Trophoblast cell (in vitro differentiated cells and primary cell): ENCODE results near the gene GNB5.
A peak's percentile ranks its signal among the peaks of the same experiment; 100 is the strongest.

Experiments
- DNase-seq, 2 donors: peaks; one replicate each; pipeline ENCODE4 v3.0.0-alpha.2; 2016
- H2AFZ ChIP-seq: 2 replicates; pipeline ENCODE4 v1.6.1; 2013; ENCODE audit warnings: low read length, moderate library complexity, mild to moderate bottlenecking; ENCODE audit not compliant: insufficient read depth, poor library complexity
- H2AK5ac ChIP-seq: 2 replicates; pipeline ENCODE4 v1.6.1; 2013; ENCODE audit warnings: mild to moderate bottlenecking, low read length
- H2BK120ac ChIP-seq: 2 replicates; pipeline ENCODE4 v1.6.1; 2013; ENCODE audit warnings: low read length, mild to moderate bottlenecking, moderate library complexity; ENCODE audit not compliant: insufficient read depth, poor library complexity
- H2BK12ac ChIP-seq: 2 replicates; pipeline ENCODE4 v1.6.1; 2013; ENCODE audit warnings: mild to moderate bottlenecking, low read length, moderate library complexity
- H2BK5ac ChIP-seq: 2 replicates; pipeline ENCODE4 v1.6.1; 2013; ENCODE audit warnings: low read length, low read depth, moderate library complexity, mild to moderate bottlenecking; ENCODE audit not compliant: poor library complexity
- H3K14ac ChIP-seq: 2 replicates; pipeline ENCODE4 v1.6.1; 2013; ENCODE audit warnings: mild to moderate bottlenecking, low read length
- H3K18ac ChIP-seq: 2 replicates; pipeline ENCODE4 v1.6.1; 2013; ENCODE audit warnings: mild to moderate bottlenecking, low read length
- H3K23ac ChIP-seq: 2 replicates; pipeline ENCODE4 v1.6.1; 2013; ENCODE audit warnings: low read length
- H3K27ac ChIP-seq: 2 replicates; pipeline ENCODE4 v1.5.1; 2013; ENCODE audit warnings: low read depth, mild to moderate bottlenecking, inconsistent platforms, low read length, moderate library complexity
- H3K27me3 ChIP-seq: 2 replicates; pipeline ENCODE4 v1.6.1; 2013; ENCODE audit warnings: inconsistent platforms, mild to moderate bottlenecking, low read length, moderate library complexity; ENCODE audit not compliant: insufficient read depth
- H3K36me3 ChIP-seq, 2 experiments: 1 replicate in 1 of 2; 2 replicates in 1 of 2; pipeline ENCODE4 v1.6.1; 2013; ENCODE audit warnings: low read length in 2 of 2, mild to moderate bottlenecking in 2 of 2, moderate library complexity in 1 of 2; ENCODE audit not compliant: insufficient read depth in 2 of 2, control insufficient read depth in 1 of 2
- H3K4ac ChIP-seq: 2 replicates; pipeline ENCODE4 v1.6.1; 2013; ENCODE audit warnings: low read depth, mild to moderate bottlenecking, low read length, moderate library complexity
- H3K4me1 ChIP-seq, 2 experiments: 1 replicate in 1 of 2; 2 replicates in 1 of 2; pipeline ENCODE4 v1.6.1; 2013; ENCODE audit warnings: low read length in 2 of 2, mild to moderate bottlenecking in 2 of 2, moderate library complexity in 1 of 2; ENCODE audit not compliant: insufficient read depth in 2 of 2, control insufficient read depth in 1 of 2
- H3K4me2 ChIP-seq: 2 replicates; pipeline ENCODE4 v1.6.1; 2013; ENCODE audit warnings: inconsistent platforms, mild to moderate bottlenecking, low read length, moderate library complexity
- H3K4me3 ChIP-seq: 2 replicates; pipeline ENCODE4 v1.5.1; 2013; ENCODE audit warnings: mild to moderate bottlenecking, low read depth, low read length, inconsistent platforms
- H3K79me1 ChIP-seq: one replicate; pipeline ENCODE4 v1.6.1; 2013; ENCODE audit warnings: low read length
- H3K79me2 ChIP-seq: 2 replicates; pipeline ENCODE4 v1.6.1; 2013; ENCODE audit warnings: low read length, mild to moderate bottlenecking; ENCODE audit not compliant: control insufficient read depth, insufficient read depth, poor library complexity
- H3K9ac ChIP-seq: 2 replicates; pipeline ENCODE4 v1.6.1; 2013; ENCODE audit warnings: mild to moderate bottlenecking, low read length
- H3K9me3 ChIP-seq: 2 replicates; pipeline ENCODE4 v1.6.1; 2013; ENCODE audit warnings: low read depth, mild to moderate bottlenecking, control low read depth, inconsistent platforms, low read length; ENCODE audit not compliant: insufficient read depth
- H4K12ac ChIP-seq: 2 replicates; pipeline ENCODE4 v1.6.1; 2013; ENCODE audit warnings: low read depth, mild to moderate bottlenecking, low read length, moderate library complexity
- H4K8ac ChIP-seq: 2 replicates; pipeline ENCODE4 v1.6.1; 2013; ENCODE audit warnings: low read depth, mild to moderate bottlenecking, low read length, moderate library complexity
- H4K91ac ChIP-seq: one replicate; pipeline ENCODE4 v1.6.1; 2013; ENCODE audit warnings: low read depth, mild to moderate bottlenecking, low read length, moderate library complexity
- WGBS: extraction: QIAGEN DNeasy Blood & Tissue Kit; methylation state at CpG from one replicate; pipeline ENCODE4 v1.1.7; 2013; ENCODE audit warnings: missing lambda C conversion rate; ENCODE audit not compliant: insufficient read length, insufficient coverage; ENCODE audit errors: extremely low coverage; 5-methylcytosine and 5-hydroxymethylcytosine counted together

Gene GNB5

DNA sequence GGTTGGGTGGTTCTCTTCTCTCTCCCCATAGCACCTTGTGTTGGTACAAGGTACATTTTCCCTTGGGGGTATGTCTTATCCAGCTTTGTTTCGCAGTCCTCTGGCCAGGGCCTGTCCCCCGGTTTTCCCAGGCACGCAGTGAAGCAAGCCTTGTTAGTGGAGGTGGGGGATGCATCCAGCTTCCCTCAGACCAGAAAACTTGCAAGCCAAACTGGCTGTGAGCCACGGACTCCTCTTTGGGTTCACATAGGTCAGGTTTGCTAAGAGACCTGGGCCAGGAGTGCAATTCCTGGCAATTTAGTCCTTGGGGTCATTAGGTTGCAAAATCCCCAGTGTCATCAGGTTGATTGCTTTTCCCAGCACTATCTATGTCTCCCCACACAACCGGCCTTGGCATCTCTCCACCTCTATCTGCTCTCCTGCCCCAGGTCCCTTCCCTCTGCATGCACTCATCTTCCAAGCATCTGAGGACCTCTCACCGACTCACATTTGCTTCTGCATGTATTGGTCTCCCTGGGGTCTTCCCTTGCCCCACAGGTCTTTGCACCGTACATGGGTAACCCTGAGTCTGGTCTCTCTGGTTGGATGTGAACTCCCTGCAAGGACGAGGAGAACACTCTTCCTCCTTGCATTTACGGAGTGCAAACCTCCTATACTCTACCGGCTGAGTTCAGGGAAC, 112.9 kb downstream of the GNB5 start:
- no peaks in the 10 kb centered on the region for H3K79me1 ChIP-seq
- H4K12ac ChIP-seq, result no peak overlapping the region
- no peak overlapping the region for H2BK5ac ChIP-seq
- DNase-seq, result no peak
- no peaks in the 10 kb centered on the region for H3K36me3 ChIP-seq
- no peaks in the 10 kb centered on the region for H3K79me2 ChIP-seq
- no peak overlapping the region for H3K23ac ChIP-seq
- no peaks in the 10 kb centered on the region for H3K4me1 ChIP-seq
- H3K4me3 ChIP-seq, result no peak overlapping the region
- no peak overlapping the region for H2BK12ac ChIP-seq
- H3K18ac ChIP-seq, result no peak overlapping the region
- H2AFZ ChIP-seq, result no peak overlapping the region
- no peak overlapping the region for H3K14ac ChIP-seq
- H4K91ac ChIP-seq, result no peak overlapping the region
- H2AK5ac ChIP-seq, result no peak overlapping the region
- WGBS, result no CpG with 5 or more reads among the region's 10 CpGs
- no peak overlapping the region for H3K4me2 ChIP-seq
- no peaks in the 10 kb centered on the region for H3K9me3 ChIP-seq
- H3K9ac ChIP-seq, result no peak overlapping the region
- H3K27ac ChIP-seq, result no peak overlapping the region
- no peak overlapping the region for H4K8ac ChIP-seq
- H3K27me3 ChIP-seq, result no peaks in the 10 kb centered on the region
- no peak overlapping the region for H2BK120ac ChIP-seq
- no peak overlapping the region for H3K4ac ChIP-seq

DNA sequence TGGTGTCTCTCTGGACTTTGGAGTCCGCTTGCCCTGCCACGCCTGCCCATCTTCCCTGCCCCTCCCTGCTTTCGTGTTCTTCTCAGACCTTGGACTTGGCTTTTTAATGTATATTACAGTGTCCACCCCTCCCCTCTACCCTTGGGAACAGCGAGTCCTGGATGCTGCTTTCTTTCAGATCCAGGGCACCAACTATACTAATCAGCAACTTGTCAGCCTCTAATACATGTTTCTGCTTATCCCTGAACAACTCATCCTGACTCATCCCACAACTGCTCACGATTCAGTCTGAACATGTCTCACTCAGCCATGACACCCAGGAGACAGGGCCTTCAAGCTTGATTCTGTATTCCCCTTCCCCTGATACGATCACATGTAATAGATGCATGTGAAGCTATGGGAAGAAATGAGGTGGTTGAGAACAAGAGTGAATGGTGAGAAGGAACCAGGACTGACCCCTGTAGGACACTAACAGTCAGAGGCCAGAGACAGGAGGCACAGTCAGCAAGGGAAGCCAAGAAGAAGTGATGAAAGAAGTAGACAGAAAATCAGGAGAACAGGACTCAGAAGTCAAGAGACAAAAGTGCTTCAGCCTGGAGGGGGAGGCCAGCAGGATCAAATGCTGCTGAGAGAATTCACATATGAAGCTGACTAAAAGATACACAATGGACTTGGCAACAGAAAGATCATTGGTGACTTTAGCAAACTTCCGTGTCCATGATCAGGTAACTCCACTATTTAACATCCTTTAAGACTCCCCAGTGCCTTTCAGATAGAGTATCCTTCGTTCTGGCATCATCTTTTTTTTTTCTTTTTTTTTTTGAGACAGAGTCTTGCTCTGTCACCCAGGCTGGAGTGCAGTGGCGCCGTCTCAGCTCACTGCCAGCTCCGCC, 114.1 kb downstream of the GNB5 start:
- H3K36me3 ChIP-seq, result no peaks in the 10 kb centered on the region
- H4K12ac ChIP-seq, result no peak overlapping the region
- H3K9ac ChIP-seq, result no peak overlapping the region
- H2BK12ac ChIP-seq, result no peak overlapping the region
- H3K23ac ChIP-seq, result no peak overlapping the region
- no CpG with 5 or more reads among the region's 11 CpGs for WGBS
- no peak overlapping the region for H3K27ac ChIP-seq
- DNase-seq, result peak; percentile 28
- no peak overlapping the region for H2AFZ ChIP-seq
- no peak overlapping the region for H2BK5ac ChIP-seq
- H4K91ac ChIP-seq, result no peak overlapping the region
- H3K4me2 ChIP-seq, result no peak overlapping the region
- no peak overlapping the region for H3K4me3 ChIP-seq
- H4K8ac ChIP-seq, result no peak overlapping the region
- H3K4me1 ChIP-seq, result no peaks in the 10 kb centered on the region
- H3K79me2 ChIP-seq, result no peaks in the 10 kb centered on the region
- H3K18ac ChIP-seq, result no peak overlapping the region
- no peak overlapping the region for H2AK5ac ChIP-seq
- H3K14ac ChIP-seq, result no peak overlapping the region
- H3K27me3 ChIP-seq, result no peaks in the 10 kb centered on the region
- no peak overlapping the region for H2BK120ac ChIP-seq
- H3K4ac ChIP-seq, result no peak overlapping the region
- no peaks in the 10 kb centered on the region for H3K9me3 ChIP-seq
- H3K79me1 ChIP-seq, result no peaks in the 10 kb centered on the region

DNA sequence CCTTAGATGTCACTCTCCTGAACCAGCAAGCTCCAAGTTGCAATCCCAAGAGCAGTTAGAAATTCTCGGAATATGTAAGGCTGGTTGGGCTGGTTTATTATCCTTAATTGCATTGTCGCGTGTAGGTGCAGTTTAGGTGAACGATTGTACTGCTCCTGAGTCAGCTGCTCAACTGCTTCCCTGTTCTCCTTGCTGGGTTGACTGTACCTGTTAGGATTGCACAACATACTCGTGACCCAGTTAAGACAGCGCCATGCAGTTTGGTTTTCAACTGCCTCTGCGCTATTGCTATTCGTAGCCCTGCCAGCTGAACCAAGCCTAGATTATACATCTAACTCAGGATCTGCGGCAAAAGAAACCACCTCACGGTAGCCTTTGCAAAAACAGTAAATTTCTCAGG, 119.6 kb downstream of the GNB5 start:
- H2AK5ac ChIP-seq, result no peak overlapping the region
- H3K27me3 ChIP-seq, result no peaks in the 10 kb centered on the region
- no peak overlapping the region for H4K91ac ChIP-seq
- no peaks in the 10 kb centered on the region for H3K9me3 ChIP-seq
- H3K4me1 ChIP-seq, result peaks cover 0 to 7% of the 10 kb centered on the region in 2 experiments
- H2AFZ ChIP-seq, result no peak overlapping the region
- H3K23ac ChIP-seq, result no peak overlapping the region
- no peak overlapping the region for H2BK12ac ChIP-seq
- no peak overlapping the region for H2BK5ac ChIP-seq
- no peak overlapping the region for H4K8ac ChIP-seq
- H3K27ac ChIP-seq, result no peak overlapping the region
- no peaks in the 10 kb centered on the region for H3K36me3 ChIP-seq
- H3K4me3 ChIP-seq, result no peak overlapping the region
- H4K12ac ChIP-seq, result no peak overlapping the region
- H3K4me2 ChIP-seq, result no peak overlapping the region
- no peak overlapping the region for H3K18ac ChIP-seq
- peak; percentile 94 to 97 for DNase-seq
- H3K79me2 ChIP-seq, result no peaks in the 10 kb centered on the region
- no peak overlapping the region for H3K4ac ChIP-seq
- H3K14ac ChIP-seq, result no peak overlapping the region
- H3K9ac ChIP-seq, result no peak overlapping the region
- no peaks in the 10 kb centered on the region for H3K79me1 ChIP-seq
- WGBS, result no CpG with 5 or more reads among the region's 10 CpGs
- no peak overlapping the region for H2BK120ac ChIP-seq

DNA sequence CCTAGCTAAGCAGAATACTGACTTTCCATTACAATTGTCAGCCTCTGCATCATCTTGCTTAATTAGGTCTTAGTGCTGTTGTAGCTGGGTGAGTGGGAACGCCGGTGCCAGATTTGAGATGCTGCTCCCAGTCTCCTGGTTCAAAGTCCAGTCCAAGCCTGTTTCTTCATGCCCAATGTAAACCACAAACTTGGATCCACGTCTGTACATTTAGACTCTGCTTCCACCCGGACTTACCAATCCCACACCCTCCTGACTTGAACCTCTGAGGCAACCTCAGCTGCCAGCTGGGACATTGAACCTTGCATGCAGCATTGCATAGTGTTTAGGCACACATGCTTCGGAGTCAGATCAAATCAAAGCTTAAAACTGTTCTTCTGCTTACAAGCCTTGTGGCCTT, 121.6 kb downstream of the GNB5 start:
- no peak overlapping the region for H2AFZ ChIP-seq
- H3K9ac ChIP-seq, result no peak overlapping the region
- H3K27me3 ChIP-seq, result no peaks in the 10 kb centered on the region
- H2AK5ac ChIP-seq, result no peak overlapping the region
- no peak overlapping the region for H4K8ac ChIP-seq
- peaks cover 0 to 7% of the 10 kb centered on the region in 2 experiments for H3K4me1 ChIP-seq
- no peak for DNase-seq
- no peaks in the 10 kb centered on the region for H3K9me3 ChIP-seq
- no peak overlapping the region for H3K27ac ChIP-seq
- H2BK5ac ChIP-seq, result no peak overlapping the region
- no peak overlapping the region for H2BK120ac ChIP-seq
- no peak overlapping the region for H3K14ac ChIP-seq
- no peak overlapping the region for H3K4me2 ChIP-seq
- H3K23ac ChIP-seq, result no peak overlapping the region
- no peak overlapping the region for H3K18ac ChIP-seq
- no peak overlapping the region for H4K91ac ChIP-seq
- no peak overlapping the region for H3K4me3 ChIP-seq
- WGBS, result no CpG with 5 or more reads among the region's 5 CpGs
- H3K79me1 ChIP-seq, result no peaks in the 10 kb centered on the region
- H4K12ac ChIP-seq, result no peak overlapping the region
- H3K79me2 ChIP-seq, result no peaks in the 10 kb centered on the region
- H3K4ac ChIP-seq, result no peak overlapping the region
- H2BK12ac ChIP-seq, result no peak overlapping the region
- peaks cover 0 to 2% of the 10 kb centered on the region in 2 experiments for H3K36me3 ChIP-seq
